HEK293 (cell line): ENCODE measurements around the gene CXCL5.
A peak's percentile ranks its signal among the peaks of the same experiment; 100 is the strongest.

Source experiments
- GLIS1 ChIP-seq: fragments of 450-650 bp; formaldehyde crosslinking; IDR thresholded peaks from 2 replicates; pipeline ENCODE4 v1.5.1; 2016; ENCODE audit warnings: missing biosample characterization, missing genetic modification characterization
- KLF1 ChIP-seq: fragments of 450-650 bp; formaldehyde crosslinking; IDR thresholded peaks from 2 replicates; pipeline ENCODE4 v1.5.1; 2016; ENCODE audit warnings: missing biosample characterization, missing genetic modification characterization
- KLF8 ChIP-seq: fragments of 450-650 bp; formaldehyde crosslinking; IDR thresholded peaks from 2 replicates; pipeline ENCODE4 v1.5.1; 2016; ENCODE audit warnings: missing biosample characterization, missing genetic modification characterization
- SP2 ChIP-seq: fragments of 450-650 bp; formaldehyde crosslinking; IDR thresholded peaks from 2 replicates; pipeline ENCODE4 v1.5.1; 2016; ENCODE audit warnings: missing biosample characterization, missing genetic modification characterization
- TRIM28 ChIP-seq: IDR thresholded peaks from 2 replicates; pipeline ENCODE4 v1.6.1; 2011; ENCODE audit warnings: low read length, control low read depth, borderline replicate concordance
- YY1 ChIP-seq: fragments of 450-650 bp; formaldehyde crosslinking; IDR thresholded peaks from 2 replicates; pipeline ENCODE4 v1.5.1; 2018; ENCODE audit warnings: missing biosample characterization, missing genetic modification characterization
- ZBTB11 ChIP-seq: fragments of 450-650 bp; formaldehyde crosslinking; conservative IDR thresholded peaks from 2 replicates; pipeline ENCODE4 v1.5.1; 2016; ENCODE audit warnings: low read depth, missing biosample characterization, missing genetic modification characterization
- ZFHX2 ChIP-seq: fragments of 450-650 bp; formaldehyde crosslinking; conservative IDR thresholded peaks from 2 replicates; pipeline ENCODE4 v1.5.1; 2016; ENCODE audit warnings: missing biosample characterization, missing genetic modification characterization
- ZFP41 ChIP-seq: fragments of 450-650 bp; formaldehyde crosslinking; IDR thresholded peaks from 2 replicates; pipeline ENCODE4 v1.5.1; 2016; ENCODE audit warnings: missing biosample characterization, missing genetic modification characterization, borderline replicate concordance
- ZFP69B ChIP-seq: fragments of 450-650 bp; formaldehyde crosslinking; IDR thresholded peaks from 2 replicates; pipeline ENCODE4 v1.5.1; 2016; ENCODE audit warnings: missing biosample characterization, missing genetic modification characterization
- ZIC2 ChIP-seq: fragments of 450-650 bp; formaldehyde crosslinking; IDR thresholded peaks from 2 replicates; pipeline ENCODE4 v1.5.1; 2016; ENCODE audit warnings: missing biosample characterization, missing genetic modification characterization
- ZNF138 ChIP-seq: fragments of 450-650 bp; formaldehyde crosslinking; IDR thresholded peaks from 2 replicates; pipeline ENCODE4 v1.5.1; 2016; ENCODE audit warnings: missing biosample characterization, missing genetic modification characterization, borderline replicate concordance
- ZNF211 ChIP-seq: fragments of 450-650 bp; formaldehyde crosslinking; IDR thresholded peaks from 2 replicates; pipeline ENCODE4 v1.5.1; 2016; ENCODE audit warnings: low read depth, missing biosample characterization, missing genetic modification characterization
- ZNF23 ChIP-seq: fragments of 450-650 bp; formaldehyde crosslinking; IDR thresholded peaks from 2 replicates; pipeline ENCODE4 v1.5.1; 2016; ENCODE audit warnings: missing biosample characterization, missing genetic modification characterization, borderline replicate concordance
- ZNF423 ChIP-seq: fragments of 450-650 bp; formaldehyde crosslinking; IDR thresholded peaks from 2 replicates; pipeline ENCODE4 v1.5.1; 2016; ENCODE audit warnings: missing biosample characterization, missing genetic modification characterization
- ZNF544 ChIP-seq: fragments of 450-650 bp; formaldehyde crosslinking; IDR thresholded peaks from 2 replicates; pipeline ENCODE4 v1.5.0; 2017; ENCODE audit warnings: missing biosample characterization, missing genetic modification characterization
- ZNF600 ChIP-seq: fragments of 450-650 bp; formaldehyde crosslinking; IDR thresholded peaks from 2 replicates; pipeline ENCODE4 v1.5.1; 2016; ENCODE audit warnings: missing biosample characterization, missing genetic modification characterization
- ZNF747 ChIP-seq: fragments of 450-650 bp; formaldehyde crosslinking; IDR thresholded peaks from 2 replicates; pipeline ENCODE4 v1.5.1; 2016; ENCODE audit warnings: missing biosample characterization, missing genetic modification characterization
- TF ChIP-seq, protein P1 (sequence below): fragments of 450-650 bp; formaldehyde crosslinking; optimal IDR thresholded peaks from 2 replicates; pipeline ENCODE3; 2016; ENCODE audit warnings: missing biosample characterization, mild to moderate bottlenecking, missing genetic modification characterization
- TF ChIP-seq, protein P2 (sequence below): fragments of 450-650 bp; formaldehyde crosslinking; IDR thresholded peaks from 2 replicates; pipeline ENCODE4 v1.5.1; 2016; ENCODE audit warnings: missing biosample characterization, missing genetic modification characterization
- TF ChIP-seq, protein P3 (sequence below): fragments of 450-650 bp; formaldehyde crosslinking; IDR thresholded peaks from 2 replicates; pipeline ENCODE4 v1.5.1; 2016; ENCODE audit warnings: missing biosample characterization, missing genetic modification characterization
- TF ChIP-seq, protein P4 (sequence below): fragments of 450-650 bp; formaldehyde crosslinking; IDR thresholded peaks from 2 replicates; pipeline ENCODE4 v1.5.1; 2016; ENCODE audit warnings: missing biosample characterization, missing genetic modification characterization, low read depth
- TF ChIP-seq, protein P5 (sequence below): fragments of 450-650 bp; formaldehyde crosslinking; IDR thresholded peaks from 2 replicates; pipeline ENCODE4 v1.5.1; 2017; ENCODE audit warnings: missing biosample characterization, missing genetic modification characterization
- TF ChIP-seq, protein P6 (sequence below): fragments of 450-650 bp; formaldehyde crosslinking; IDR thresholded peaks from 2 replicates; pipeline ENCODE4 v1.5.1; 2016; ENCODE audit warnings: missing biosample characterization, missing genetic modification characterization

CXCL5 gene

DNA sequence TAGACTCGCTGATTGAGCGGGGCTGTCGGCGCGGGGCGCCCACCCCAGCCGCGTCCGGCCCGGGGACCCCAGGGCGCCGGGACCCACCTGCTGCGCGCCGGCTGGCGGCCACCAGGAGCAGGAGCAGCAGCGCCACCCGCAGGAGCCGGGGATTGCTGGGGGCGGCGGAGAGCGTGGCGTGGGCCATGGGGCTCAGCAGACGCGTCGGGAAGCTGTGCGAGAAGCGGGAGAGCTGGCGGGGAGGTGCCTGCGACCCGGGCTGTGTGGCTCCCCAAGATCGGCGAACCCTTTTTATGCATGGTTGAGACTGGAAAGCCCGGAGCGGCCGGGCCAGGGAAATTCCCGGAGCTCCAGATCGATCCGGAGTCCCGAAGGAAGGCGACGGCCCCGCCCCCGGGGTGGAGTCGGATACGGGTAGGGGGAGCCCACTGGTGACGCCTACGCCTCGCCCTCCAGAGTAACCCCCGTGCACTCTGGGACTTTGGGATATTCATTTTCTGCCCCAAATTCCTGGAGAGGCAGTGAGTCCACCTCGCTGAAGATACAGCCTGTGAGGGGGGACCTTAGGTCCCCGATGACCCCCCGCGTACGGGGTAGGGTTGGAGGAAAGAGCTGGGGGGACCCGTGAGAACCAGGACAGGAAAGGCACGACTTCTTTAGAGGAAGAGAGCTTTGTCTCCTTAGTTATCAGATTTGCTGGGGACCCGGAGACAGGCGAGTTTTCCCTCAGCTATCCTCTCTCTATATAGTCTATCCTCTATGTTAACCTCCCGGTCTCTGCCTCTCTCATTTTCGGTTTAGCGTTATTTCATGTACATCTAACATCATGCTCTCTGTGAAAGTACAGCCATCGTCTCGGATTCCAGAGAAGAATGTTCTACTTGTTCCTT lies 40.2 kb upstream of the CXCL5 start, which contains the start of gene CXCL3 (continued):
- TF ChIP-seq KLF8 (tag by site-specific recombination) (peak; percentile 35; the same call in 1 of the 2 replicates), ZNF138 (tag by site-specific recombination) (no peak), SP2 (tag by site-specific recombination) (no peak), ZNF544 (tag by site-specific recombination) (no peak), ZBTB11 (tag by site-specific recombination) (0 out of 2 replicates have a peak, but pooled peaks have one; percentile 29), YY1 (tag by site-specific recombination) (0 out of 2 replicates have a peak, but pooled peaks have one; percentile 20), ZNF600 (tag by site-specific recombination) (0 out of 2 replicates have a peak, but pooled peaks have one; percentile 17), ZFHX2 (tag by site-specific recombination) (peak; percentile 69), ZNF211 (no peak), ZFP41 (tag by site-specific recombination) (no peak), ZFP69B (tag by site-specific recombination) (no peak), GLIS1 (no peak), ZNF23 (tag by site-specific recombination) (no peak), TRIM28 (no peak), ZIC2 (tag by site-specific recombination) (peak; percentile 33; the same call in 1 of the 2 replicates), ZNF747 (tag by site-specific recombination) (no peak), ZNF423 (tag by site-specific recombination) (peak; percentile 77), KLF1 (tag by site-specific recombination) (peak; percentile 38; the same call in 1 of the 2 replicates)
- TF ChIP-seq, protein P1, sequence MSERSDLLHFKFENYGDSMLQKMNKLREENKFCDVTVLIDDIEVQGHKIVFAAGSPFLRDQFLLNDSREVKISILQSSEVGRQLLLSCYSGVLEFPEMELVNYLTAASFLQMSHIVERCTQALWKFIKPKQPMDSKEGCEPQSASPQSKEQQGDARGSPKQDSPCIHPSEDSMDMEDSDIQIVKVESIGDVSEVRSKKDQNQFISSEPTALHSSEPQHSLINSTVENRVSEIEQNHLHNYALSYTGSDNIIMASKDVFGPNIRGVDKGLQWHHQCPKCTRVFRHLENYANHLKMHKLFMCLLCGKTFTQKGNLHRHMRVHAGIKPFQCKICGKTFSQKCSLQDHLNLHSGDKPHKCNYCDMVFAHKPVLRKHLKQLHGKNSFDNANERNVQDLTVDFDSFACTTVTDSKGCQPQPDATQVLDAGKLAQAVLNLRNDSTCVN (tag by site-specific recombination) = peak; percentile 24
- TF ChIP-seq, protein P2, sequence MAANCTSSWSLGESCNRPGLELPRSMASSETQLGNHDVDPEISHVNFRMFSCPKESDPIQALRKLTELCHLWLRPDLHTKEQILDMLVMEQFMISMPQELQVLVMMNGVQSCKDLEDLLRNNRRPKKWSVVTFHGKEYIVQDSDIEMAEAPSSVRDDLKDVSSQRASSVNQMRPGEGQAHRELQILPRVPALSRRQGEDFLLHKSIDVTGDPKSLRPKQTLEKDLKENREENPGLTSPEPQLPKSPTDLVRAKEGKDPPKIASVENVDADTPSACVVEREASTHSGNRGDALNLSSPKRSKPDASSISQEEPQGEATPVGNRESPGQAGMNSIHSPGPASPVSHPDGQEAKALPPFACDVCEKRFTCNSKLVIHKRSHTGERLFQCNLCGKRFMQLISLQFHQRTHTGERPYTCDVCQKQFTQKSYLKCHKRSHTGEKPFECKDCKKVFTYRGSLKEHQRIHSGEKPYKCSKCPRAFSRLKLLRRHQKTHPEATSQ (tag by site-specific recombination) = no peak
- TF ChIP-seq, protein P3, sequence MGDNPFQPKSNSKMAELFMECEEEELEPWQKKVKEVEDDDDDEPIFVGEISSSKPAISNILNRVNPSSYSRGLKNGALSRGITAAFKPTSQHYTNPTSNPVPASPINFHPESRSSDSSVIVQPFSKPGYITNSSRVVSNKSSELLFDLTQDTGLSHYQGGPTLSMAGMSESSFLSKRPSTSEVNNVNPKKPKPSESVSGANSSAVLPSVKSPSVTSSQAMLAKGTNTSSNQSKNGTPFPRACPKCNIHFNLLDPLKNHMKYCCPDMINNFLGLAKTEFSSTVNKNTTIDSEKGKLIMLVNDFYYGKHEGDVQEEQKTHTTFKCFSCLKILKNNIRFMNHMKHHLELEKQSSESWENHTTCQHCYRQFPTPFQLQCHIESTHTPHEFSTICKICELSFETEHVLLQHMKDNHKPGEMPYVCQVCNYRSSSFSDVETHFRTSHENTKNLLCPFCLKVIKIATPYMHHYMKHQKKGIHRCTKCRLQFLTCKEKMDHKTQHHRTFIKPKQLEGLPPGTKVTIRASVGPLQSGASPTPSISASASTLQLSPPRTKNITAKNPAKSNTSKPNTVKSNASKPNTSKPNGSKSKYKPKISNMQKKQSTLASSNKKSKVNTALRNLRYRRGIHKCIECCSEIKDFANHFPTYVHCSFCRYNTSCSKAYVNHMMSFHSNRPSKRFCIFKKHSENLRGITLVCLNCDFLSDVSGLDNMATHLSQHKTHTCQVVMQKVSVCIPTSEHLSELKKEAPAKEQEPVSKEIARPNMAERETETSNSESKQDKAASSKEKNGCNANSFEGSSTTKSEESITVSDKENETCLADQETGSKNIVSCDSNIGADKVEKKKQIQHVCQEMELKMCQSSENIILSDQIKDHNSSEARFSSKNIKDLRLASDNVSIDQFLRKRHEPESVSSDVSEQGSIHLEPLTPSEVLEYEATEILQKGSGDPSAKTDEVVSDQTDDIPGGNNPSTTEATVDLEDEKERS = no peak
- TF ChIP-seq, protein P4, sequence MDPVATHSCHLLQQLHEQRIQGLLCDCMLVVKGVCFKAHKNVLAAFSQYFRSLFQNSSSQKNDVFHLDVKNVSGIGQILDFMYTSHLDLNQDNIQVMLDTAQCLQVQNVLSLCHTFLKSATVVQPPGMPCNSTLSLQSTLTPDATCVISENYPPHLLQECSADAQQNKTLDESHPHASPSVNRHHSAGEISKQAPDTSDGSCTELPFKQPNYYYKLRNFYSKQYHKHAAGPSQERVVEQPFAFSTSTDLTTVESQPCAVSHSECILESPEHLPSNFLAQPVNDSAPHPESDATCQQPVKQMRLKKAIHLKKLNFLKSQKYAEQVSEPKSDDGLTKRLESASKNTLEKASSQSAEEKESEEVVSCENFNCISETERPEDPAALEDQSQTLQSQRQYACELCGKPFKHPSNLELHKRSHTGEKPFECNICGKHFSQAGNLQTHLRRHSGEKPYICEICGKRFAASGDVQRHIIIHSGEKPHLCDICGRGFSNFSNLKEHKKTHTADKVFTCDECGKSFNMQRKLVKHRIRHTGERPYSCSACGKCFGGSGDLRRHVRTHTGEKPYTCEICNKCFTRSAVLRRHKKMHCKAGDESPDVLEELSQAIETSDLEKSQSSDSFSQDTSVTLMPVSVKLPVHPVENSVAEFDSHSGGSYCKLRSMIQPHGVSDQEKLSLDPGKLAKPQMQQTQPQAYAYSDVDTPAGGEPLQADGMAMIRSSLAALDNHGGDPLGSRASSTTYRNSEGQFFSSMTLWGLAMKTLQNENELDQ = no peak
- TF ChIP-seq, protein P5, sequence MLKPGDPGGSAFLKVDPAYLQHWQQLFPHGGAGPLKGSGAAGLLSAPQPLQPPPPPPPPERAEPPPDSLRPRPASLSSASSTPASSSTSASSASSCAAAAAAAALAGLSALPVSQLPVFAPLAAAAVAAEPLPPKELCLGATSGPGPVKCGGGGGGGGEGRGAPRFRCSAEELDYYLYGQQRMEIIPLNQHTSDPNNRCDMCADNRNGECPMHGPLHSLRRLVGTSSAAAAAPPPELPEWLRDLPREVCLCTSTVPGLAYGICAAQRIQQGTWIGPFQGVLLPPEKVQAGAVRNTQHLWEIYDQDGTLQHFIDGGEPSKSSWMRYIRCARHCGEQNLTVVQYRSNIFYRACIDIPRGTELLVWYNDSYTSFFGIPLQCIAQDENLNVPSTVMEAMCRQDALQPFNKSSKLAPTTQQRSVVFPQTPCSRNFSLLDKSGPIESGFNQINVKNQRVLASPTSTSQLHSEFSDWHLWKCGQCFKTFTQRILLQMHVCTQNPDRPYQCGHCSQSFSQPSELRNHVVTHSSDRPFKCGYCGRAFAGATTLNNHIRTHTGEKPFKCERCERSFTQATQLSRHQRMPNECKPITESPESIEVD (tag by site-specific recombination) = no peak
- TF ChIP-seq, protein P6, sequence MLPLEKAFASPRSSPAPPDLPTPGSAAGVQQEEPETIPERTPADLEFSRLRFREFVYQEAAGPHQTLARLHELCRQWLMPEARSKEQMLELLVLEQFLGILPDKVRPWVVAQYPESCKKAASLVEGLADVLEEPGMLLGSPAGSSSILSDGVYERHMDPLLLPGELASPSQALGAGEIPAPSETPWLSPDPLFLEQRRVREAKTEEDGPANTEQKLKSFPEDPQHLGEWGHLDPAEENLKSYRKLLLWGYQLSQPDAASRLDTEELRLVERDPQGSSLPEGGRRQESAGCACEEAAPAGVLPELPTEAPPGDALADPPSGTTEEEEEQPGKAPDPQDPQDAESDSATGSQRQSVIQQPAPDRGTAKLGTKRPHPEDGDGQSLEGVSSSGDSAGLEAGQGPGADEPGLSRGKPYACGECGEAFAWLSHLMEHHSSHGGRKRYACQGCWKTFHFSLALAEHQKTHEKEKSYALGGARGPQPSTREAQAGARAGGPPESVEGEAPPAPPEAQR (tag by site-specific recombination) = no peak
